IMR-90 (cell line): ENCODE data around the gene TBC1D22A. TPM values are rescaled to one million over a fixed set of nuclear protein-coding genes. Genes with fewer than 3 reads are reported as not detected.

Experiments used
- ATAC-seq: fragments of 200-7000 bp; cut with Tn5 transposase; 2 replicates; pipeline ENCODE4 v1.9.1; 2020; ENCODE audit warnings: low read depth, mild to moderate bottlenecking, moderate library complexity
- BruUV-seq: library from RNA; stranded (reverse); fragments of 400-500 nt; replicated peaks from 2 replicates; lab custom pipeline; 2021; lab: Mats Ljungman, UMichigan
- CTCF ChIA-PET: fragments of 300-600 bp; formaldehyde crosslinking; extraction: SDS; loops from one replicate; lab custom pipeline; 2021; ENCODE audit warnings: antibody characterized with exemption; lab: Yijun Ruan, JAX
- POLR2A ChIA-PET: fragments of 300-600 bp; sonication (Branson Sonifier 250); formaldehyde crosslinking; loops from one replicate; lab custom pipeline; 2022; ENCODE audit warnings: antibody characterized with exemption; ENCODE audit not compliant: unreplicated experiment; lab: Charles Lee
- DNase-seq: peaks from one replicate; pipeline ENCODE4 v3.0.0; 2013
- H2AFZ ChIP-seq: replicated peaks from 2 replicates; pipeline ENCODE3; 2013; ENCODE audit warnings: low read length, mild to moderate bottlenecking; ENCODE audit not compliant: poor library complexity
- H2AK5ac ChIP-seq: 2 replicates; pipeline ENCODE4 v1.6.1; 2013; ENCODE audit warnings: low read depth, low read length, inconsistent platforms
- H2AK9ac ChIP-seq: replicated peaks from 2 replicates; pipeline ENCODE3; 2013; ENCODE audit warnings: mild to moderate bottlenecking, low read depth, low read length, moderate library complexity; ENCODE audit not compliant: poor library complexity
- H2BK120ac ChIP-seq: 2 replicates; pipeline ENCODE4 v1.6.1; 2013; ENCODE audit warnings: low read depth, low read length, inconsistent platforms
- H2BK15ac ChIP-seq: 3 replicates; pipeline ENCODE4 v1.6.1; 2013; ENCODE audit warnings: low read depth, low read length, inconsistent platforms
- H2BK20ac ChIP-seq: 2 replicates; pipeline ENCODE4 v1.6.1; 2013; ENCODE audit warnings: low read depth, mild to moderate bottlenecking, inconsistent platforms, low read length, moderate library complexity
- H2BK5ac ChIP-seq: 2 replicates; pipeline ENCODE4 v1.6.1; 2013; ENCODE audit warnings: mild to moderate bottlenecking, low read depth, low read length, inconsistent platforms; ENCODE audit not compliant: poor library complexity, severe bottlenecking
- H3K14ac ChIP-seq: replicated peaks from 2 replicates; pipeline ENCODE4 v1.6.1; 2013; ENCODE audit warnings: low read depth, low read length, inconsistent platforms
- H3K18ac ChIP-seq: 2 replicates; pipeline ENCODE4 v1.6.1; 2013; ENCODE audit warnings: low read depth, low read length, control low read depth
- H3K23ac ChIP-seq: 2 replicates; pipeline ENCODE4 v1.6.1; 2013; ENCODE audit warnings: low read depth, low read length, inconsistent platforms
- H3K27ac ChIP-seq: 2 replicates; pipeline ENCODE4 v1.5.1; 2013; ENCODE audit warnings: mild to moderate bottlenecking, control low read depth, low read length; ENCODE audit not compliant: insufficient read depth
- H3K27me3 ChIP-seq: 2 replicates; pipeline ENCODE4 v1.6.1; 2013; ENCODE audit warnings: low read length; ENCODE audit not compliant: control insufficient read depth, insufficient read depth
- H3K36me3 ChIP-seq: 2 replicates; pipeline ENCODE4 v1.6.1; 2013; ENCODE audit warnings: low read length, mixed read lengths; ENCODE audit not compliant: control insufficient read depth, insufficient read depth
- H3K4ac ChIP-seq: 2 replicates; pipeline ENCODE4 v1.6.1; 2013; ENCODE audit warnings: low read depth, low read length, inconsistent platforms
- H3K4me1 ChIP-seq: 2 replicates; pipeline ENCODE4 v1.6.1; 2013; ENCODE audit warnings: low read length, mixed read lengths; ENCODE audit not compliant: control insufficient read depth, insufficient read depth
- H3K4me2 ChIP-seq: 2 replicates; pipeline ENCODE4 v1.6.1; 2013; ENCODE audit warnings: low read depth, mild to moderate bottlenecking, control low read depth, low read length, moderate library complexity
- H3K4me3 ChIP-seq: 2 replicates; pipeline ENCODE4 v1.5.1; 2013; ENCODE audit warnings: low read depth, mild to moderate bottlenecking, control low read depth, low read length, moderate library complexity; ENCODE audit not compliant: insufficient read depth
- H3K56ac ChIP-seq: 2 replicates; pipeline ENCODE4 v1.6.1; 2013; ENCODE audit warnings: low read length, inconsistent platforms; ENCODE audit not compliant: insufficient read depth; ENCODE audit errors: extremely low read depth
- H3K79me1 ChIP-seq, 2 experiments: 2 replicates each; pipeline ENCODE4 v1.6.1; 2013; ENCODE audit warnings: low read length in 2 of 2, inconsistent platforms in 1 of 2, low read depth in 1 of 2
- H3K9ac ChIP-seq: 2 replicates; pipeline ENCODE4 v1.6.1; 2013; ENCODE audit warnings: low read depth, low read length, control low read depth
- H3K9me1 ChIP-seq: 2 replicates; pipeline ENCODE4 v1.6.1; 2013; ENCODE audit warnings: low read length, inconsistent platforms; ENCODE audit not compliant: insufficient read depth
- H3K9me3 ChIP-seq: 2 replicates; pipeline ENCODE4 v1.6.1; 2013; ENCODE audit warnings: low read length; ENCODE audit not compliant: control insufficient read depth, insufficient read depth
- H4K20me1 ChIP-seq: 2 replicates; pipeline ENCODE4 v1.6.1; 2013; ENCODE audit warnings: low read length, inconsistent platforms; ENCODE audit not compliant: insufficient read depth
- H4K5ac ChIP-seq: 2 replicates; pipeline ENCODE4 v1.6.1; 2013; ENCODE audit warnings: mild to moderate bottlenecking, low read depth, low read length, control low read depth
- H4K8ac ChIP-seq, 2 experiments: 2 replicates each; pipeline ENCODE4 v1.6.1; 2013; ENCODE audit warnings: low read depth in 2 of 2, low read length in 2 of 2, control low read depth in 1 of 2, inconsistent platforms in 1 of 2
- H4K91ac ChIP-seq: 2 replicates; pipeline ENCODE4 v1.6.1; 2013; ENCODE audit warnings: low read depth, low read length, inconsistent platforms; ENCODE audit not compliant: insufficient read depth
- BHLHE40 ChIP-seq: fragments of 150-350 bp; IDR thresholded peaks from 2 replicates; pipeline ENCODE4 v1.6.1; 2016; ENCODE audit warnings: mild to moderate bottlenecking, low read depth, low read length
- CEBPB ChIP-seq: IDR thresholded peaks from 2 replicates; pipeline ENCODE4 v1.6.1; 2012; ENCODE audit warnings: low read depth, low read length, improper control_type of control experiment
- CHD1 ChIP-seq: IDR thresholded peaks from 2 replicates; pipeline ENCODE4 v1.6.1; 2012; ENCODE audit warnings: low read depth, low read length, improper control_type of control experiment
- CTCF ChIP-seq: conservative IDR thresholded peaks from 2 replicates; pipeline ENCODE4 v1.5.1; 2012; ENCODE audit warnings: mild to moderate bottlenecking, low read depth, low read length, improper control_type of control experiment
- FOS ChIP-seq: fragments of 150-350 bp; IDR thresholded peaks from 2 replicates; pipeline ENCODE4 v1.6.1; 2016; ENCODE audit warnings: low read depth, low read length
- MAFK ChIP-seq: IDR thresholded peaks from 2 replicates; pipeline ENCODE4 v1.6.1; 2012; ENCODE audit warnings: low read depth, low read length, improper control_type of control experiment
- MAZ ChIP-seq: IDR thresholded peaks from 2 replicates; pipeline ENCODE4 v1.6.1; 2012; ENCODE audit warnings: low read depth, mild to moderate bottlenecking, low read length, improper control_type of control experiment, moderate library complexity, borderline replicate concordance
- MXI1 ChIP-seq: IDR thresholded peaks from 2 replicates; pipeline ENCODE4 v1.6.1; 2012; ENCODE audit warnings: low read depth, mild to moderate bottlenecking, low read length, moderate library complexity, borderline replicate concordance
- NFE2L2 ChIP-seq: fragments of 150-350 bp; IDR thresholded peaks from 2 replicates; pipeline ENCODE4 v1.6.1; 2016; ENCODE audit warnings: low read depth, mild to moderate bottlenecking, low read length
- POLR2A ChIP-seq: IDR thresholded peaks from 2 replicates; pipeline ENCODE4 v1.6.1; 2012; ENCODE audit warnings: mild to moderate bottlenecking, low read depth, low read length
- RAD21 ChIP-seq: IDR thresholded peaks from 2 replicates; pipeline ENCODE4 v1.6.1; 2012; ENCODE audit warnings: low read length, improper control_type of control experiment
- SMC3 ChIP-seq: fragments of 150-350 bp; IDR thresholded peaks from 2 replicates; pipeline ENCODE4 v1.6.1; 2016; ENCODE audit warnings: low read depth, mild to moderate bottlenecking, antibody characterized with exemption, low read length, moderate library complexity
- USF2 ChIP-seq: fragments of 150-350 bp; IDR thresholded peaks from 2 replicates; pipeline ENCODE4 v1.6.1; 2017; ENCODE audit warnings: mild to moderate bottlenecking, antibody characterized with exemption, low read length, low read depth
- WGBS, 2 experiments: methylation state at CpG; one replicate each; pipeline versions ENCODE4 v1.1.5 to v1.1.7; 2013; ENCODE audit warnings: missing lambda C conversion rate in 2 of 2; ENCODE audit not compliant: insufficient read length in 1 of 2; ENCODE audit errors: extremely low coverage in 2 of 2; 5-methylcytosine and 5-hydroxymethylcytosine counted together
- dilution Hi-C: fragments of 300-500 bp; cut with HindIII; formaldehyde crosslinking; loops from one replicate; pipeline ENCODE4 v1.14.3; 2018; ENCODE audit warnings: low sequenced_read_pairs; ENCODE audit not compliant: unreplicated experiment
- in situ Hi-C: fragments of 300-500 bp; cut with MboI; formaldehyde crosslinking; loops from 3 replicates; pipeline ENCODE4 v1.14.3; 2019; ENCODE audit warnings: low sequenced_read_pairs, inconsistent platforms, mixed read lengths
- intact Hi-C: fragments of 100-400 bp; cut with micrococcal nuclease; formaldehyde crosslinking; loops from 2 replicates; pipeline ENCODE4 v1.10.0; 2022
- polyA plus RNA-seq, 3 experiments: library from polyadenylated mRNA; depleted of rRNA; stranded (reverse); fragments of >200 nt; gene quantifications; 2 replicates each; pipeline ENCODE4 v1.2.3, GENCODE V29; 2012; ENCODE audit warnings: low replicate concordance in 1 of 3
- total RNA-seq: library from RNA; depleted of rRNA; stranded (reverse); fragments of >200 nt; gene quantifications from 2 replicates; pipeline ENCODE4 v1.2.3, GENCODE V29; 2012
- TF ChIP-seq, protein P1 (sequence below): fragments of 150-350 bp; IDR thresholded peaks from 2 replicates; pipeline ENCODE4 v1.6.1; 2016; ENCODE audit warnings: low read depth, mild to moderate bottlenecking, low read length, moderate library complexity, borderline replicate concordance

The TBC1D22A gene
- total and polyA plus RNA-seq, 2 of the 4 experiments (the other 2 are of a cell fraction), result 9.0 to 16.7 TPM

DNA sequence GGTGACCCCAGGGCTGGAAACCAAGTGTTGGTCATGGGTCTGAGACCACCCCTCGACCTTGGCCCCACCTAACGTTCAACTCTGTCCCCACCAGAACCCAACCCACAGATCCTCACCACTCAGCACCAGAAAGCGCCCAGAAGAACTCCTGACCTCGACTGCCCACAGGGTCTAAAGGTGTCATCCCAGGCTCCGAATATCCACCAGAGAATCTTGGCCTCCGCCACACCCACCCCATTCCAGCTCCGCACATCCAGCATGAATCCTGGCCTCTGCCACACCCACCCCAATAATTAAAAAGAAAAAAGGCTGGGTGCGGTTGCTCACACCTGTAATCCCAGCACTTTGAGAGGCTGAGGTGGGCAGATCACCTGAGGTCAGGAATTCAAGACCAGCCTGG is 25.7 kb upstream of the TBC1D22A start:
- Histone ChIP-seq H2AK5ac (peak overlapping the region; percentile 10; the same call in 1 of the 2 replicates), H3K56ac (no peak overlapping the region), H3K4me3 (peak overlapping the region; percentile 94), H2AK9ac (peak overlapping the region; percentile 52), H4K91ac (no peak overlapping the region), H3K9me3 (no peaks in the 10 kb centered on the region), H4K5ac (no peak overlapping the region), H3K18ac (no peak overlapping the region), H3K36me3 (peaks cover 3% of the 10 kb centered on the region; the same call in 1 of the 2 replicates), H3K14ac (no peak overlapping the region), H3K23ac (peak overlapping the region; percentile 40; the same call in 1 of the 2 replicates), H2BK5ac (no peak overlapping the region), H4K8ac (no peak overlapping the region), H2BK120ac (no peak overlapping the region), H3K4me1 (peaks cover 34% of the 10 kb centered on the region), H2BK15ac (no peak overlapping the region), H3K4me2 (peak overlapping the region; percentile 75; the same call in 1 of the 2 replicates), H2AFZ (no peak overlapping the region), H3K4ac (peak overlapping the region; percentile 17; the same call in 1 of the 2 replicates), H4K20me1 (peaks cover 46% of the 10 kb centered on the region), H3K9me1 (peaks cover 19% of the 10 kb centered on the region), H3K79me1 (peaks cover 23 to 62% of the 10 kb centered on the region in 2 experiments; a peak in 3 of 4 replicates), H3K27me3 (no peaks in the 10 kb centered on the region), H3K9ac (no peak overlapping the region), H3K27ac (no peak overlapping the region), H2BK20ac (no peak overlapping the region)
- TF ChIP-seq CHD1, result no peak
- TF ChIP-seq NFE2L2, result no peak
- no peak for TF ChIP-seq CEBPB
- no peak for TF ChIP-seq MAZ
- no peak for TF ChIP-seq CTCF
- TF ChIP-seq MAFK, result no peak
- TF ChIP-seq MXI1, result no peak
- TF ChIP-seq, protein P1, sequence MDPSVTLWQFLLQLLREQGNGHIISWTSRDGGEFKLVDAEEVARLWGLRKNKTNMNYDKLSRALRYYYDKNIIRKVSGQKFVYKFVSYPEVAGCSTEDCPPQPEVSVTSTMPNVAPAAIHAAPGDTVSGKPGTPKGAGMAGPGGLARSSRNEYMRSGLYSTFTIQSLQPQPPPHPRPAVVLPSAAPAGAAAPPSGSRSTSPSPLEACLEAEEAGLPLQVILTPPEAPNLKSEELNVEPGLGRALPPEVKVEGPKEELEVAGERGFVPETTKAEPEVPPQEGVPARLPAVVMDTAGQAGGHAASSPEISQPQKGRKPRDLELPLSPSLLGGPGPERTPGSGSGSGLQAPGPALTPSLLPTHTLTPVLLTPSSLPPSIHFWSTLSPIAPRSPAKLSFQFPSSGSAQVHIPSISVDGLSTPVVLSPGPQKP, result no peak
- no peak for TF ChIP-seq FOS
- no peak for TF ChIP-seq POLR2A
- no peak for TF ChIP-seq RAD21
- TF ChIP-seq USF2, result no peak
- TF ChIP-seq SMC3, result no peak
- no peak for TF ChIP-seq BHLHE40
- dilution Hi-C loops (no loop called here), in situ Hi-C loops (no loop called here), intact Hi-C loops (loop anchor here (2.0 to 5.0 kb wide), 2 partner anchors 174 to 1756 kb away; no protein-coding TSS in a partner anchor)
- POLR2A ChIA-PET, result no interaction called here
- no peak for DNase-seq
- 70% methylated on average over 2 of the region's 8 CpGs; no CpG with 5 or more reads in 1 of the 2 experiments for WGBS, 2 experiments
- CTCF ChIA-PET, result no interaction called here
- ATAC-seq, result no peak
- no TSS peak for BruUV-seq
